ACC112 (cell line): ENCODE data around the gene MAPK12.
"Not testable (repeated sequence)": the region's sequence is repeated elsewhere in the genome, so short reads cannot be mapped to it uniquely, and the experiment has no call there.

Experiments used
- H2AFZ ChIP-seq: fragments of 200-600 bp; sonication (generic); one replicate; pipeline ENCODE4 v1.6.0; 2017; ENCODE audit warnings: antibody characterized with exemption, low read length; ENCODE audit not compliant: unreplicated experiment
- H3K27ac ChIP-seq: fragments of 200-600 bp; sonication (generic); 2 replicates; pipeline ENCODE4 v1.5.1; 2014; ENCODE audit warnings: low read depth, mild to moderate bottlenecking, antibody characterized with exemption, low read length, moderate library complexity
- H3K27me3 ChIP-seq: fragments of 200-600 bp; sonication (generic); 2 replicates; pipeline ENCODE4 v1.6.1; 2014; ENCODE audit warnings: mild to moderate bottlenecking, antibody characterized with exemption, low read length, moderate library complexity, mixed read lengths; ENCODE audit not compliant: insufficient read depth
- H3K36me3 ChIP-seq: fragments of 200-600 bp; sonication (generic); 2 replicates; pipeline ENCODE4 v1.6.1; 2016; ENCODE audit warnings: mild to moderate bottlenecking, antibody characterized with exemption, low read length, moderate library complexity, mixed read lengths; ENCODE audit not compliant: insufficient read depth
- H3K4me1 ChIP-seq: fragments of 200-600 bp; sonication (generic); one replicate; pipeline ENCODE4 v1.6.1; 2016; ENCODE audit warnings: low read length, mixed read lengths; ENCODE audit not compliant: insufficient read depth, unreplicated experiment, control insufficient read depth
- H3K4me3 ChIP-seq: fragments of 200-600 bp; sonication (generic); 2 replicates; pipeline ENCODE4 v1.5.1; 2014; ENCODE audit warnings: mild to moderate bottlenecking, low read depth, low read length
- H3K79me2 ChIP-seq: fragments of 200-600 bp; sonication (generic); one replicate; pipeline ENCODE4 v1.6.0; 2016; ENCODE audit warnings: low read length; ENCODE audit not compliant: control insufficient read depth, unreplicated experiment, insufficient read depth

MAPK12 gene

GRCh38 chr22:50208430-50208938 is 53.0 kb downstream of the MAPK12 start:
- H2AFZ ChIP-seq, result no peak overlapping the region
- no peak overlapping the region for H3K4me3 ChIP-seq
- H3K79me2 ChIP-seq, result peaks cover 3% of the 10 kb centered on the region
- peaks cover 3% of the 10 kb centered on the region; the same call in 1 of the 2 replicates for H3K36me3 ChIP-seq
- H3K27ac ChIP-seq, result no peak overlapping the region
- H3K27me3 ChIP-seq, result no peaks in the 10 kb centered on the region
- no peaks in the 10 kb centered on the region for H3K4me1 ChIP-seq

- H3K4me1 ChIP-seq, result no peaks in the 10 kb centered on the region
- H3K36me3 ChIP-seq, result peaks cover 8% of the 10 kb centered on the region; the same call in 1 of the 2 replicates
- no peaks in the 10 kb centered on the region for H3K27me3 ChIP-seq
- no peak overlapping the region for H2AFZ ChIP-seq
- H3K27ac ChIP-seq, result no peak overlapping the region
- peaks cover 11% of the 10 kb centered on the region for H3K79me2 ChIP-seq
- no peak overlapping the region for H3K4me3 ChIP-seq
These were observed 53.9 kb downstream of the MAPK12 start for GRCh38 chr22:50207383-50208140.

- Histone ChIP-seq H3K36me3 (peaks cover 8% of the 10 kb centered on the region; the same call in 1 of the 2 replicates), H2AFZ (no peak overlapping the region)
These were observed 54.9 kb downstream of the MAPK12 start for GRCh38 chr22:50206599-50206998.

GRCh38 chr22:50205781-50206569 is 55.5 kb downstream of the MAPK12 start:
- H3K4me1 ChIP-seq, result peaks cover 4% of the 10 kb centered on the region
- H3K4me3 ChIP-seq, result no peak overlapping the region
- H3K27ac ChIP-seq, result no peak overlapping the region
- H2AFZ ChIP-seq, result no peak overlapping the region
- peaks cover 24% of the 10 kb centered on the region for H3K79me2 ChIP-seq
- no peaks in the 10 kb centered on the region for H3K27me3 ChIP-seq
- peaks cover 8% of the 10 kb centered on the region; the same call in 1 of the 2 replicates for H3K36me3 ChIP-seq

More at GRCh38 chr22:50206599-50206998, 54.9 kb downstream of the MAPK12 start:
- peaks cover 21% of the 10 kb centered on the region for H3K79me2 ChIP-seq
- no peak overlapping the region for H3K27ac ChIP-seq
- no peak overlapping the region for H3K4me3 ChIP-seq
- peaks cover 4% of the 10 kb centered on the region for H3K4me1 ChIP-seq
- no peaks in the 10 kb centered on the region for H3K27me3 ChIP-seq

GRCh38 chr22:50204998-50205397 is 56.5 kb downstream of the MAPK12 start:
- H2AFZ ChIP-seq, H3K36me3 ChIP-seq, H3K4me1 ChIP-seq, H3K27ac ChIP-seq, H3K4me3 ChIP-seq, H3K27me3 ChIP-seq: not testable (repeated sequence)
- peaks cover 24% of the 10 kb centered on the region for H3K79me2 ChIP-seq

GRCh38 chr22:50204571-50204970 is 56.9 kb downstream of the MAPK12 start:
- peaks cover 8% of the 10 kb centered on the region; the same call in 1 of the 2 replicates for H3K36me3 ChIP-seq
- H3K27ac ChIP-seq, result no peak overlapping the region
- H3K79me2 ChIP-seq, result peaks cover 24% of the 10 kb centered on the region

GRCh38 chr22:50203288-50203687 is 58.2 kb downstream of the MAPK12 start:
- no peak overlapping the region for H3K27ac ChIP-seq
- H3K36me3 ChIP-seq, result peaks cover 8% of the 10 kb centered on the region; the same call in 1 of the 2 replicates
- H3K4me3 ChIP-seq, result no peak overlapping the region
- H3K4me1 ChIP-seq, result peaks cover 4% of the 10 kb centered on the region
- no peaks in the 10 kb centered on the region for H3K27me3 ChIP-seq
- no peak overlapping the region for H2AFZ ChIP-seq
- H3K79me2 ChIP-seq, result peaks cover 24% of the 10 kb centered on the region

More at GRCh38 chr22:50204571-50204970, 56.9 kb downstream of the MAPK12 start:
- Histone ChIP-seq H3K27me3 (no peaks in the 10 kb centered on the region), H3K4me3 (no peak overlapping the region), H2AFZ (no peak overlapping the region), H3K4me1 (peaks cover 4% of the 10 kb centered on the region)
